Ovary (tissue), 9 donors: ENCODE measurements around the gene COX11. TPM values are rescaled to one million over a fixed set of nuclear protein-coding genes. Genes with fewer than 3 reads are reported as not detected.

Source experiments
- DNase-seq, 5 donors: peaks; one replicate each; pipeline ENCODE4 v3.0.0-alpha.2; 2019 to 2020
- H3K27ac ChIP-seq, 2 donors: fragments of 200-600 bp; one replicate each; pipeline versions ENCODE4 v1.5.1 to v1.8.0; 2019 to 2022
- H3K27me3 ChIP-seq: fragments of 200-600 bp; one replicate; pipeline ENCODE4 v1.8.0; 2022
- H3K36me3 ChIP-seq: fragments of 200-600 bp; sonication (generic); one replicate; pipeline ENCODE4 v1.5.1; 2019
- H3K4me1 ChIP-seq: one replicate; pipeline ENCODE4 v1.8.1; 2013; ENCODE audit warnings: mild to moderate bottlenecking, moderate library complexity; ENCODE audit not compliant: insufficient read depth
- H3K4me3 ChIP-seq: fragments of 200-600 bp; sonication (generic); one replicate; pipeline ENCODE4 v1.5.1; 2017
- H3K9me3 ChIP-seq, 2 donors: fragments of 200-600 bp in 1 of 2; sonication (generic) in 1 of 2; one replicate each; pipeline versions ENCODE4 v1.5.1 to v1.8.1; 2013 to 2019; ENCODE audit warnings: mild to moderate bottlenecking in 1 of 2, moderate library complexity in 1 of 2
- EP300 ChIP-seq: sonication (generic); formaldehyde crosslinking; IDR thresholded peaks from one replicate; pipeline ENCODE4 v1.6.1; 2017; ENCODE audit warnings: antibody characterized with exemption
- POLR2A ChIP-seq: fragments of 450-650 bp; IDR thresholded peaks from one replicate; pipeline ENCODE4 v1.6.1; 2017; ENCODE audit warnings: antibody characterized with exemption, mild to moderate bottlenecking, moderate library complexity
- WGBS, 3 donors: extraction: QIAGEN DNeasy Blood & Tissue Kit in 1 of 3; methylation state at CpG; one replicate each; pipeline versions ENCODE4 v1.1.5 to v1.1.7; 2013 to 2017; 5-methylcytosine and 5-hydroxymethylcytosine counted together
- intact Hi-C, 4 donors: fragments of 100-400 bp; cut with DNase I; formaldehyde crosslinking; loops; one replicate each; pipeline versions ENCODE4 v1.11.0 to v1.15.1; 2022 to 2023
- polyA plus RNA-seq, 2 donors: library from polyadenylated mRNA; stranded (reverse); fragments of 200-250 nt in 1 of 2; fragments of 350-450 nt in 1 of 2; fragmentation: Illumina TruSeq in 1 of 2; extraction: RNeasy Lipid Tissue Mini Kit (QIAGEN cat#74804) in 1 of 2; gene quantifications; one replicate each; pipeline ENCODE4 v1.2.3, GENCODE V29; 2013 to 2014
- total RNA-seq, 7 donors: library from RNA; depleted of rRNA in 2 of 7; stranded (reverse); fragments of >200 nt in 2 of 7; fragmentation: NEBNext Ultra II Directional in 3 of 7; extraction: Animal tissue kit (Norgen Biotek cat#: 25700) in 3 of 7; gene quantifications; one replicate each; pipeline versions ENCODE4 v1.1.0 to v1.2.4, GENCODE V29; 2016 to 2023
- TF ChIP-seq, protein P1 (sequence below), 3 donors: fragments of 450-650 bp in 2 of 3; fragments of 200-600 bp in 1 of 3; IDR thresholded peaks; one replicate each; pipeline versions ENCODE4 v1.5.1 to v1.8.0; 2016 to 2022; ENCODE audit warnings: antibody characterized with exemption in 3 of 3, mild to moderate bottlenecking in 1 of 3
- donor health status: DM: no; HTN: no; CAD: no; lungs with moderate emphysema.
- donor health status: DM: no; HTN: no; CAD: no.
- donor health status: Bipolar disorder and iron deficiency.
- donor health status: DM: yes; HTN: yes; CAD: no.
- donor health status: DM: no; HTN: no; CAD: no.
- donor health status: DM: yes; HTN: yes; CAD: no.

COX11 gene
- total and polyA plus RNA-seq, 9 donors, result 35.1 to 74.0 (median 51.9) TPM

DNA sequence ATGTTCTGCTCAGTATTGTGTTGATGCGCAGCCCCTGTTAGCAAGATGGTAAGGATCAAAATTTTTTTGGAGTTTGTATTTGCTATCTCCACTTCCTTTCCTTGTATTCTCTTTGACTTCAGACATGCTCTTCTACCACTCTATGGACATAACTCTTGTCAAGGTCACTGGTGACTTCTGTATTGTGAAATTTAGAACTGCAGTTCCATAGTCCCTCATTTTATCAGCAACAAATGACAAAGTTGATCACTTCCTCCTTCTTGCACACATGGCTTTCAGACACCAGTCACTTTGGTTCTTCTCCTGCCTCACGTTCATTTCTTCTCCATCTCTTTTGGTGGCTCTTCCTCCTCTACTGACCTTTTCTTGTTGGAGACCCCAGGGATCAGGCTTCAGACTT lies 21.1 kb downstream of the COX11 start:
- intact Hi-C loops, result no loop called here
- no peaks in the 10 kb centered on the region for H3K4me1 ChIP-seq
- H3K27ac ChIP-seq, result no peak overlapping the region
- TF ChIP-seq EP300, result no peak
- TF ChIP-seq, protein P1, sequence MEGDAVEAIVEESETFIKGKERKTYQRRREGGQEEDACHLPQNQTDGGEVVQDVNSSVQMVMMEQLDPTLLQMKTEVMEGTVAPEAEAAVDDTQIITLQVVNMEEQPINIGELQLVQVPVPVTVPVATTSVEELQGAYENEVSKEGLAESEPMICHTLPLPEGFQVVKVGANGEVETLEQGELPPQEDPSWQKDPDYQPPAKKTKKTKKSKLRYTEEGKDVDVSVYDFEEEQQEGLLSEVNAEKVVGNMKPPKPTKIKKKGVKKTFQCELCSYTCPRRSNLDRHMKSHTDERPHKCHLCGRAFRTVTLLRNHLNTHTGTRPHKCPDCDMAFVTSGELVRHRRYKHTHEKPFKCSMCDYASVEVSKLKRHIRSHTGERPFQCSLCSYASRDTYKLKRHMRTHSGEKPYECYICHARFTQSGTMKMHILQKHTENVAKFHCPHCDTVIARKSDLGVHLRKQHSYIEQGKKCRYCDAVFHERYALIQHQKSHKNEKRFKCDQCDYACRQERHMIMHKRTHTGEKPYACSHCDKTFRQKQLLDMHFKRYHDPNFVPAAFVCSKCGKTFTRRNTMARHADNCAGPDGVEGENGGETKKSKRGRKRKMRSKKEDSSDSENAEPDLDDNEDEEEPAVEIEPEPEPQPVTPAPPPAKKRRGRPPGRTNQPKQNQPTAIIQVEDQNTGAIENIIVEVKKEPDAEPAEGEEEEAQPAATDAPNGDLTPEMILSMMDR (IDR thresholded peaks at IDR 0.05), result no peak
- TF ChIP-seq POLR2A, result no peak
- H3K27me3 ChIP-seq, result no peaks in the 10 kb centered on the region
- H3K4me3 ChIP-seq, result no peak overlapping the region
- no peaks in the 10 kb centered on the region for H3K36me3 ChIP-seq
- no peak for DNase-seq
- WGBS, 3 donors, result 77 to 83% (median 82%) methylated on average over 2 of the region's 2 CpGs
- no peaks in the 10 kb centered on the region for H3K9me3 ChIP-seq

DNA sequence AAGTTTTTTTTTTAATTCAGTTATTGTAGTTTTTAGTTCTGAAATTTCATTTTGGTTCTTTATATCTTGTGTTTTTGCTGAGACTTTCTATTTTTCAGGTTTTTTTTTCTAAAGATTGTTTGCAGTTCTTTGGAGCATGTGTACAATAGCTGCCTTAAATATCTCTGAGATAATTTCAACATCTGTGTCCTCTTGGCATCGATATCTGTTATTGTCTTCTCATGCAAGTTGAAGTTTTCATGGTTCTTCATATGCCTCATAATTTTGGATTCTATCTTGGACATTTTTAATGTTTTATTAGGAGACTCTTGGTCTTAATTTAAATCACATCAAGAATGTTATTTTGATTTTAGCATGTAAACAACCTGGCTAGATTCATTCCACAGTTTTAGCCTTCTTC lies 22.8 kb downstream of the COX11 start:
- Histone ChIP-seq H3K4me1 (no peaks in the 10 kb centered on the region), H3K27me3 (no peaks in the 10 kb centered on the region), H3K9me3 (no peaks in the 10 kb centered on the region), H3K36me3 (no peaks in the 10 kb centered on the region), H3K4me3 (no peak overlapping the region), H3K27ac (no peak overlapping the region)
- intact Hi-C loops, result no loop called here
- 33 to 57% (median 42%) methylated on average over 1 of the region's 1 CpG for WGBS, 3 donors
- TF ChIP-seq POLR2A, result no peak
- DNase-seq, result no peak

DNA sequence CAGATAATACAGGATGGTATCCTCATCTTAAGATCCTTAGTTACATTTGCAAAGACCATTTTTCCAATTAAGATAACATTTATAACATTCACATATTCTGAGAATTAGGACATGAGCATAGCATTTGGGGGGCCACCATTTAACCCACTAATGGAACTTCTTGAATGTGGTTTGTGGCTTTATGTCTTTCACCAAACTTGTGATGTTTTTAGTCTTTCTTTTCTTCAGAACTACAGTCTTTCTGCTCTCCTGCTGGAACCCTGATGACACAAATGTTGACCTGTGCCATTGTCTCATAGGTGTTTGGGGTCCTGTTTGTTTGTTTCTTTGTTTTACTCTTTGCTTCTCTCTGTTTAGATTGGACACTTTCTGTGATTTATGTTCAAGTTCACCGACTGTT lies 23.2 kb downstream of the COX11 start:
- H3K27ac ChIP-seq, result no peak overlapping the region
- no peaks in the 10 kb centered on the region for H3K9me3 ChIP-seq
- no peak overlapping the region for H3K4me3 ChIP-seq
- intact Hi-C loops, result no loop called here
- 61 to 68% (median 67%) methylated on average over 1 of the region's 1 CpG for WGBS, 3 donors
- H3K4me1 ChIP-seq, result no peaks in the 10 kb centered on the region
- no peak for DNase-seq
- no peaks in the 10 kb centered on the region for H3K27me3 ChIP-seq
- H3K36me3 ChIP-seq, result no peaks in the 10 kb centered on the region
- TF ChIP-seq POLR2A (no peak), EP300 (no peak)
- TF ChIP-seq, protein P1 (IDR thresholded peaks at IDR 0.05), result no peak

DNA sequence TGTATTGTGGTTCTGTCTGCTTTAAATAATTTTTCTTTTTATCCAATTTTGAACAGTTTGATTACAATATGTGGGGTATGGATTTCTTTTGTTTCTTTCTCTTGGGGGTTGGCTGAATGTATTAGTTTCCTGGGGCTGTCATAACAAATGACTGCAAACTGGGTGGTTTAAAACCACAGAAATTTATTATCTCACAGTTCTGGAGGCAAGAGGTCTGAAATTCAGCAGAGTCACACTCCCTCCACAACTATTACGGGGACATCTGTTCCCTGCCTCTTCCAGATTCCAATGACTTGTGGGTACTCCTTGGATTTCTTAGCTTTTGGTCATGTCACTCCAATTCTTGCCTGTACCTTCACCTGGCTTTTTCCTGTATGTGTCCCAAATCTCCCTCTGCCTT lies 23.7 kb downstream of the COX11 start:
- intact Hi-C loops, result no loop called here
- Histone ChIP-seq H3K27ac (no peak overlapping the region), H3K27me3 (no peaks in the 10 kb centered on the region), H3K9me3 (no peaks in the 10 kb centered on the region), H3K4me1 (no peaks in the 10 kb centered on the region), H3K36me3 (no peaks in the 10 kb centered on the region), H3K4me3 (no peak overlapping the region)
- no peak for DNase-seq
- WGBS, 3 donors, result 57 to 75% (median 67%) methylated on average over 1 of the region's 1 CpG
- TF ChIP-seq POLR2A (no peak), EP300 (no peak)
- TF ChIP-seq, protein P1 (IDR thresholded peaks at IDR 0.05), result no peak

DNA sequence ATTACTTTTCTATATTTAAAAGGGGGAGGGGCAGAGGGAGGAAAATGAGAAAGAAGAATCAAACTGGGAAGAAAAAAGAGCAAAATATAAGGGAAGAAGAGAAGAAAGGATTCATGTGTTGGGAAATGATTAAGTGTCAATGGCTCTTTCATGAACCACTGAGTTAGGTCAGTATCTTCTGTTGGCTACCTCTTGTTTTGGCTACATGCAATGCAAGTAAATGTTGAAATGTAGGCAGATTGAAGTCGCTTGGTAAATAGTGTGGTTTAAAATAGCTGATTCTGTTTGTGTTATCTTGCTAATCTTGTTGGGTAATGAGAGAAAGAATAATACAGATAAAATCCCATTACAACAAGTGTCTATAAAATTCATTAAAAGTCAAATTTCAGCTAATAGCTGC lies 27.2 kb downstream of the COX11 start:
- Histone ChIP-seq H3K27me3 (no peaks in the 10 kb centered on the region), H3K9me3 (no peaks in the 10 kb centered on the region), H3K36me3 (no peaks in the 10 kb centered on the region), H3K27ac (no peak overlapping the region), H3K4me3 (no peak overlapping the region), H3K4me1 (no peaks in the 10 kb centered on the region)
- intact Hi-C loops, result no loop called here
- no peak for DNase-seq
- 93 to 94% (median 94%) methylated on average over 1 of the region's 1 CpG for WGBS, 3 donors
- TF ChIP-seq, protein P1 (IDR thresholded peaks at IDR 0.05), result no peak
- TF ChIP-seq EP300, result no peak
